ENCODE results near the gene APBA2.

DNA sequence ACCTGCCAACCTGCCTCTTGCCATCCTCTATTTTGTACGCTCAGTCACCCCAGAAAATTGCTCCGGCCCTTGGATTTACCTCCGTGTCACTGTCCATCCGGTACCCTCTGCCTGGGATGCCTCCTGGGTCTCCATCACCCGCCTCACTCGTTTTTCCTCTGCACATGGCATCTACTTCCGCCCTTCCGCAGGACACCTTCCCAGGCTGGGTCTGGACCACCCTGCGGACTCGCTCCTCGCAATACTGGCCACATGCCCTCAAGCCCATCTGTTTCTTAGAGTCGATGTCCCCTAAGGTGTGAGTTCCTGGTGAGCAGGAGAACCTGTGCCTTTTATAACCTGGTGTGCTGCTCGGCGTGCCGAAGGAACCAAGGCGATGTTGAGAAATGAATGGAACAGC lies 58.5 kb downstream of the APBA2 start:
- TF ChIP-seq POLR2A (IDR thresholded peaks at IDR 0.05) = no peak
- TF ChIP-seq, protein P1, sequence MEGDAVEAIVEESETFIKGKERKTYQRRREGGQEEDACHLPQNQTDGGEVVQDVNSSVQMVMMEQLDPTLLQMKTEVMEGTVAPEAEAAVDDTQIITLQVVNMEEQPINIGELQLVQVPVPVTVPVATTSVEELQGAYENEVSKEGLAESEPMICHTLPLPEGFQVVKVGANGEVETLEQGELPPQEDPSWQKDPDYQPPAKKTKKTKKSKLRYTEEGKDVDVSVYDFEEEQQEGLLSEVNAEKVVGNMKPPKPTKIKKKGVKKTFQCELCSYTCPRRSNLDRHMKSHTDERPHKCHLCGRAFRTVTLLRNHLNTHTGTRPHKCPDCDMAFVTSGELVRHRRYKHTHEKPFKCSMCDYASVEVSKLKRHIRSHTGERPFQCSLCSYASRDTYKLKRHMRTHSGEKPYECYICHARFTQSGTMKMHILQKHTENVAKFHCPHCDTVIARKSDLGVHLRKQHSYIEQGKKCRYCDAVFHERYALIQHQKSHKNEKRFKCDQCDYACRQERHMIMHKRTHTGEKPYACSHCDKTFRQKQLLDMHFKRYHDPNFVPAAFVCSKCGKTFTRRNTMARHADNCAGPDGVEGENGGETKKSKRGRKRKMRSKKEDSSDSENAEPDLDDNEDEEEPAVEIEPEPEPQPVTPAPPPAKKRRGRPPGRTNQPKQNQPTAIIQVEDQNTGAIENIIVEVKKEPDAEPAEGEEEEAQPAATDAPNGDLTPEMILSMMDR (IDR thresholded peaks at IDR 0.05) = no peak

Data from heart left ventricle (tissue), 13 donors.